ENCODE results near the gene DPP10.

The DPP10 gene

DNA sequence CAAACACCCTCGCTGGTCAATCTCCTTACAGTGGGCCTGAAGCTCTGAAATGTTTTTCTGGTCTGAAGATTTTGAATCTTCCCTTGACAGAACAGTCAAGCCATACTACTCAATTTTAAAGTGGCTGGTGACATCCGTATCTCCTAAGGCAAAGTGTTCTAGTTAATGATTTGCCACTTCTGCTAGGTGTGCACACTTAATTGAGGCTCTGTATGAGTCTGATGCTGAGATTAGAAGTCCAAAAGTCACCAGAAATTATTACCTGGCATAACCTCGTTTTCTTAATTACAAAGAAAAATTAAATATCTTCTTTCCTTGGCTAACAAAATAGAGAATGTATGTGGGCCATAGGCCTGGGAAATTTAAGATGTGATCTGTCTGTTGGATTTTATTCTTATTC, 104.1 kb downstream of the DPP10 start:
- Histone ChIP-seq H4K20me1 (ENCODE audit: insufficient read depth, low read length, poor library complexity, severe bottlenecking) (no peaks in the 10 kb centered on the region), H3K36me3 (ENCODE audit: insufficient read depth, low read length) (no peaks in the 10 kb centered on the region), H3F3A (ENCODE audit: low read depth) (no peaks in the 10 kb centered on the region), H3K79me2 (ENCODE audit: insufficient read depth, low read length) (no peaks in the 10 kb centered on the region), H2AFZ (ENCODE audit: low read length) (no peak overlapping the region), H3K4me3 (ENCODE audit: low read length, poor library complexity, severe bottlenecking) (no peak overlapping the region), H3K9me2 (replicated peaks; ENCODE audit: low read depth, low read length) (no peaks in the 10 kb centered on the region), H3K4me1 (ENCODE audit: insufficient read depth, low read length, poor library complexity, severe bottlenecking) (no peaks in the 10 kb centered on the region), H3K4me2 (ENCODE audit: low read depth, low read length, poor library complexity, severe bottlenecking) (no peak overlapping the region), H3K9ac (ENCODE audit: low read depth, low read length, poor library complexity, severe bottlenecking) (no peak overlapping the region), H3K9me3 (ENCODE audit: insufficient read depth, low read depth, low read length) (no peaks in the 10 kb centered on the region), H3K27me3 (ENCODE audit: insufficient read depth, low read length, poor library complexity, severe bottlenecking) (no peaks in the 10 kb centered on the region)
- TF ChIP-seq, protein P1, sequence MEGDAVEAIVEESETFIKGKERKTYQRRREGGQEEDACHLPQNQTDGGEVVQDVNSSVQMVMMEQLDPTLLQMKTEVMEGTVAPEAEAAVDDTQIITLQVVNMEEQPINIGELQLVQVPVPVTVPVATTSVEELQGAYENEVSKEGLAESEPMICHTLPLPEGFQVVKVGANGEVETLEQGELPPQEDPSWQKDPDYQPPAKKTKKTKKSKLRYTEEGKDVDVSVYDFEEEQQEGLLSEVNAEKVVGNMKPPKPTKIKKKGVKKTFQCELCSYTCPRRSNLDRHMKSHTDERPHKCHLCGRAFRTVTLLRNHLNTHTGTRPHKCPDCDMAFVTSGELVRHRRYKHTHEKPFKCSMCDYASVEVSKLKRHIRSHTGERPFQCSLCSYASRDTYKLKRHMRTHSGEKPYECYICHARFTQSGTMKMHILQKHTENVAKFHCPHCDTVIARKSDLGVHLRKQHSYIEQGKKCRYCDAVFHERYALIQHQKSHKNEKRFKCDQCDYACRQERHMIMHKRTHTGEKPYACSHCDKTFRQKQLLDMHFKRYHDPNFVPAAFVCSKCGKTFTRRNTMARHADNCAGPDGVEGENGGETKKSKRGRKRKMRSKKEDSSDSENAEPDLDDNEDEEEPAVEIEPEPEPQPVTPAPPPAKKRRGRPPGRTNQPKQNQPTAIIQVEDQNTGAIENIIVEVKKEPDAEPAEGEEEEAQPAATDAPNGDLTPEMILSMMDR (conservative IDR thresholded peaks at IDR 0.05; ENCODE audit: low read length) = no peak
- TF ChIP-seq EZH2phosphoT487 (IDR thresholded peaks at IDR 0.05; ENCODE audit: borderline replicate concordance) = no peak

DNA sequence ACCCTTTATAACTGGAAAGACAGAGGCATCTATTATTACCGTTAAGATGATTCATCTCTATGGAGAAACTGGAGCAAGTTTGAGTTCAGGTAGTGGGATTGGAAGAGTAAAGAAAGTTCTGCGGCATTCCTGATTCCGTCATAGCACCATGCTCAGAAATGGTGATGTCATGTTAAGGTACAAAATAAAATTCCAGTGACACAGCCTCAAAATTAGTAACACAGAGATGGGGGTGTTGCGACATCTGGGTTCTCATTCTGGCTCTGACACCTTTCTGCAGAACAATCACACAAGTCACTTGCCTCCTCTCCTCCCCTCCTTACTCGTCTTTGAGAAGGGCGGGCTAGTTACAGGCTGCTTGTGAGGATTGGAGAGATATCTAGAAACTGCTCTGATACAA, 105.7 kb downstream of the DPP10 start:
- Histone ChIP-seq H2AFZ (ENCODE audit: low read length) (no peak overlapping the region), H3K79me2 (ENCODE audit: insufficient read depth, low read length) (no peaks in the 10 kb centered on the region), H3K4me2 (ENCODE audit: low read depth, low read length, poor library complexity, severe bottlenecking) (no peak overlapping the region), H3K36me3 (ENCODE audit: insufficient read depth, low read length) (no peaks in the 10 kb centered on the region), H3K27me3 (ENCODE audit: insufficient read depth, low read length, poor library complexity, severe bottlenecking) (no peaks in the 10 kb centered on the region), H3K9me2 (replicated peaks; ENCODE audit: low read depth, low read length) (no peaks in the 10 kb centered on the region), H3K4me1 (ENCODE audit: insufficient read depth, low read length, poor library complexity, severe bottlenecking) (no peaks in the 10 kb centered on the region), H3K9ac (ENCODE audit: low read depth, low read length, poor library complexity, severe bottlenecking) (no peak overlapping the region), H3F3A (ENCODE audit: low read depth) (no peaks in the 10 kb centered on the region), H3K4me3 (ENCODE audit: low read length, poor library complexity, severe bottlenecking) (no peak overlapping the region), H3K9me3 (ENCODE audit: insufficient read depth, low read depth, low read length) (no peaks in the 10 kb centered on the region), H4K20me1 (ENCODE audit: insufficient read depth, low read length, poor library complexity, severe bottlenecking) (no peaks in the 10 kb centered on the region)
- TF ChIP-seq, protein P1 (conservative IDR thresholded peaks at IDR 0.05; ENCODE audit: low read length) = no peak
- TF ChIP-seq EZH2phosphoT487 (IDR thresholded peaks at IDR 0.05; ENCODE audit: borderline replicate concordance) = no peak

DNA sequence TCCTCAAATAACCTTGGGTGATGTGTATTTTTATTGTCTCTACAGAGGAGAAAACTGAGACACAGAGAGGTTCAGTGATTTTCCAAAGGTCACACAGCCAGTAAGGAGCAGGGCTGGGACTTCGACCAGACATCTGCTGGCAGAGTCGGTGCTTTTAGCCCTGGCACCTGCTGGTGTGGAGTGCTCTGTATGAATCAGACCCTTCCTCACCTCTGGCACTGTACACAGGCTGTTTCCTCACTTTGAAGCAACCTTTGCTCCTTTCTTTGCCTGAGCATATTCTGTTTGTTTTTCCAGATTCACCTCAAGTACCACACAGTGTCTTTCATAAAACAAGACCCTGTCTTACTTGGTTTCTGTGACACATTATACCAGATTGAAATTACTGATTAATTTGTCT, 107.9 kb downstream of the DPP10 start:
- no peaks in the 10 kb centered on the region for H3K9me2 ChIP-seq (replicated peaks; ENCODE audit: low read depth, low read length)
- no peaks in the 10 kb centered on the region for H3F3A ChIP-seq (ENCODE audit: low read depth)
- no peaks in the 10 kb centered on the region for H3K79me2 ChIP-seq (ENCODE audit: insufficient read depth, low read length)
- H2AFZ ChIP-seq (ENCODE audit: low read length) = no peak overlapping the region
- no peaks in the 10 kb centered on the region for H3K4me1 ChIP-seq (ENCODE audit: insufficient read depth, low read length, poor library complexity, severe bottlenecking)
- no peak overlapping the region for H3K4me3 ChIP-seq (ENCODE audit: low read length, poor library complexity, severe bottlenecking)
- H3K36me3 ChIP-seq (ENCODE audit: insufficient read depth, low read length) = no peaks in the 10 kb centered on the region
- H4K20me1 ChIP-seq (ENCODE audit: insufficient read depth, low read length, poor library complexity, severe bottlenecking) = no peaks in the 10 kb centered on the region
- no peak for TF ChIP-seq EZH2phosphoT487 (IDR thresholded peaks at IDR 0.05; ENCODE audit: borderline replicate concordance)
- TF ChIP-seq, protein P1 (conservative IDR thresholded peaks at IDR 0.05; ENCODE audit: low read length) = no peak
- no peaks in the 10 kb centered on the region for H3K27me3 ChIP-seq (ENCODE audit: insufficient read depth, low read length, poor library complexity, severe bottlenecking)
- H3K4me2 ChIP-seq (ENCODE audit: low read depth, low read length, poor library complexity, severe bottlenecking) = no peak overlapping the region
- no peak overlapping the region for H3K9ac ChIP-seq (ENCODE audit: low read depth, low read length, poor library complexity, severe bottlenecking)
- no peaks in the 10 kb centered on the region for H3K9me3 ChIP-seq (ENCODE audit: insufficient read depth, low read depth, low read length)
